HT-29 (cell line): ENCODE measurements around the gene BEND7. TPM values are rescaled to one million over a fixed set of nuclear protein-coding genes. Genes with fewer than 3 reads are reported as not detected.
"Not testable (repeated sequence)": the region's sequence is repeated elsewhere in the genome, so short reads cannot be mapped to it uniquely, and the experiment has no call there.

Experiments used
- DNase-seq: peaks from one replicate; pipeline ENCODE4 v3.0.0-alpha.2; 2015; ENCODE audit warnings: low spot score
- total RNA-seq: library from RNA; depleted of rRNA; stranded (reverse); fragments of >200 nt; shearing (Covaris generic); gene quantifications from 2 replicates; pipeline ENCODE4 v1.2.3, GENCODE V29; 2014; rRNA removed

The BEND7 gene, protein sequence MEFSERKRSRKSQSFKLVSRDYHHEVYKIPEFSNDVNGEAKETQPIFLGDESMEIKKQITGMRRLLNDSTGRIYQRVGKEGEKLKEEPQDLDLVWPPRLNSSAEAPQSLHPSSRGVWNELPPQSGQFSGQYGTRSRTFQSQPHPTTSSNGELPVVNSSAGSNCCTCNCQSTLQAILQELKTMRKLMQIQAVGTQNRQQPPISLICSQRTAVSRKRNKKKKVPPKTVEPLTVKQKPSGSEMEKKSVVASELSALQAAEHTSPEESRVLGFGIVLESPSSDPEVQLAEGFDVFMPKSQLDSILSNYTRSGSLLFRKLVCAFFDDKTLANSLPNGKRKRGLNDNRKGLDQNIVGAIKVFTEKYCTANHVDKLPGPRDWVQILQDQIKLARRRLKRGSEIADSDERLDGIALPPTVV
- 0.13 and 0.31 TPM in 2 replicates for total RNA-seq

GRCh38 chr10:13528875-13529713, at the start of gene BEND7:
Gene BEND7 (minus strand): TSS chr10:13529014. CDS start chr10:13528533, 481 bp downstream.
- no peak for DNase-seq

GRCh38 chr10:13573960-13574359, 45.1 kb upstream of the BEND7 start:
- DNase-seq: no peak

GRCh38 chr10:13571541-13571940, 42.7 kb upstream of the BEND7 start:
- DNase-seq: no peak

DNA sequence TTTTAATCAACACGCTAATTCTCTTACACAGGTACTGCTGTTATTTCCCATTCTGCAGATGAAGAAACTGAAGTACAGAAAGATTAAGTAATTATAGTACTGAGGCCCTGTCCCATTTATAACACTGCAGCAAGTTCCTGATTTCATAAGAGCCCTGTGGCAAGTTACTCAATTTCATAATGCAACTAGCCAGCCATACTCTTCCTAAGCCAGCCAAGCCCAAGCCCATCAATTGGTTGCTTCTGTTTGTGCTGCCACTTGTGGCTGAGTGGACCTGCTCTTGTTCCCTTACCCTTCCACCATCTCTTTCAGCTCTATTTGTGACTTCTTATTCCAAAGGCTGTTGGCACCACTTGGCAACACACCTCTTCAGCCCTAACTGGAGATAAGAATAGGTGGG, 38.2 kb upstream of the BEND7 start:
- no peak for DNase-seq

DNA sequence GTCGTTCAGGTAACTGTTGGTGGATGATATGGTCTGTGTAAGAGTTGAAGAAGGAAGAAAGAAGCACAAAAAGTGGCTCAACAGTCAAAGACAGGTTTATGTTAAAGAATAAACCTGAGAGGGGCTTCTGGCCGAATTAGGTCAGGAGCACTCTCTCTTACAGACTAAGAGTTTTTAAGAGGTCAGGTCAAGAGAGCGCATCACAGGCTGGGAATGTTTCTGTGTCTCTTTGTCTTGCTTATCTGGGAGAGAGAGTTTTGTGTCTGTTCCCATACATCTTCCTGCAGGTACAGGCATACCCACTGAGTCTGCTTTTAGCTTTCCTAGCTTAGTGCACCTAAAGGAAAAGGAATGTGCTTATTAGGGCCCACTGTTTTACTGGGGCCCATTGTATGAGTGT, 35.8 kb upstream of the BEND7 start:
- no peak for DNase-seq

DNA sequence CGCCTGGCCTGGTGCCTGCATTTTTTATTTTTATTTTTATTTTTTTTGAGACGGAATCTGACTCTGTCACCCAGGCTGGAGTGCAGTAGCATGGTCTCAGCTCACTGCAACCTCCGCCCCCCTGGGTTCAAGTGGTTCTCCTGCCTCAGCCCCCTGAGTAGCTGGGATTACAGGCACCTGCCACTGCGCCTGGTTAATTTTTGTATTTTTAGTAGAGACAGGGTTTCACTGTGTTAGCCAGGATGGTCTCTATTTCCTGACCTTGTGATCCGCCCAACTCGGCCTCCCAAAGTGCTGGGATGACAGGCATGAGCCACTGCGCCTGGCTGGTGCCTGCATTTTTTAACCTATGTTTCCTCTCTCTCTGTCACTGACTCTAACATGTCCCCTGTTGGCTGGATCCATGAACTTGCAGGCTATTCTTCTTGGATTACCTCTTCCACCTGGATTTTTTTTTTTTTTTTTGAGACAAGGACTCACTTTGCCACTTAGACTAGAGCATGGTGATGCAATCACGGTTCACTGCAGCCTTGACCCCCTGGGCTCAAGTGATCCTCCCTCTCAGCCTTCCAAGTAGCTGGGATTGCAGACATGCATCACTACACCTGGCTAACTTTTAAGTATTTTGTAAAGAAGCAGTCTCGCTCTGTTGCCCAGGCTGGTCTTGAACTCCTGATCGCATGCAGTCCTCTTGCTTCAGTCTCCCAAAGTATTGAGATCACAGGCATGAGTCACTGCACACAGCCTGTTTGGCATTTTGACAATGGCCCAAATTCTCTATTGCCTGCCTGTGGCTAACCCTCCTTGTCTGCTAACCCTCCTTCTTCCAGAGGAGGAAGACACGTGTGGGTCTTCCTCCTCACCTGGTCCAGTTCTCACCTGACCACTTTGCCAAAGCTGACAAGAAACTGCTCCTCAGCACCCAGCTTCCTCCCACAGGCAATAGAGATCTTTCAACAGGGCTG, 34.9 kb upstream of the BEND7 start:
- DNase-seq: no peak

DNA sequence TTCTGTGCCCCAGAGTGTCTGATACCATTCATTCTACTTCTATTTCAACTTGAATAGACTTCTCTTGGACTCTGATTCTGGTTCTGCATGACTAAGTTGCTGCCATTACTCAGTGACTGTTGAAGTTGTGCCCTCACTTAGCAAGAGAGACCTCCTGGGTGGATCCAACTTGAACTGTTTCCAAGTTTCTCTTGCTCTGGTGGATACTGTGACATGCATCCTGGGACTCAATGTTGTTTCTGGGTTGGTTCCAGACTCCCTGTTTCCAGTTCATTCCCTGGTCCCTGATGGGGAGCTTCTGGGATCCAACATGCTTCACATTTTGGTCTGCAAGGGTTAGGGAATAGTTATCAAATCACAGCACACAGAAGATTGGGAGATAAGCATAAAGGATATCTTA, 31.8 kb upstream of the BEND7 start:
- DNase-seq: no peak

DNA sequence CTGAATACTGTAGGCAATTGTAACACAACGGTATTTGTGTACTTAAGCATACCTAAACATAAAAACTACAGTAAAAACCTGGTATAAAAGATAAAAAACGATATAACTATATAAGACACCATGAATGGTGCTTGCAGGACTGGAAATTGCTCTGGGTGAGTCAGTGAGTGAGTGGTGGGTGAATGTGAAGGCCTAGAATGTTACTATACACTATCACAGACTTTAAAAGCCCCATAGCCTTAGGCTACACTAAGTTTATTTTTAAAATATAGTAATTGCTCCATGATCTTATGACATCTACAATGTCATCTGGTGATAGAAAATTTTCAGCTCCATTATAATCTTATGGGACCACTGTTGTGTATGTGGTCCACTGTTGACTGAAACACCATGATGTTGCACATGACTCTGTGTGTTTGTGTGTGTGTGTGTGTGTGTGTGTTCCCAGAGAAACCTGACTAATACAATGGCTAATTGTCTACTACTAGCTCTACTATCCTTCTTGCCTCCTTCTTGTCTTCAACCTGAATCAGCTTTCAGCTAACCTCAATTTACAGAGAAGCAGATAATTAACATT, 30.4 kb upstream of the BEND7 start:
- no peak for DNase-seq

GRCh38 chr10:13555884-13556510, 27.2 kb upstream of the BEND7 start:
- peak; percentile 10 for DNase-seq

DNA sequence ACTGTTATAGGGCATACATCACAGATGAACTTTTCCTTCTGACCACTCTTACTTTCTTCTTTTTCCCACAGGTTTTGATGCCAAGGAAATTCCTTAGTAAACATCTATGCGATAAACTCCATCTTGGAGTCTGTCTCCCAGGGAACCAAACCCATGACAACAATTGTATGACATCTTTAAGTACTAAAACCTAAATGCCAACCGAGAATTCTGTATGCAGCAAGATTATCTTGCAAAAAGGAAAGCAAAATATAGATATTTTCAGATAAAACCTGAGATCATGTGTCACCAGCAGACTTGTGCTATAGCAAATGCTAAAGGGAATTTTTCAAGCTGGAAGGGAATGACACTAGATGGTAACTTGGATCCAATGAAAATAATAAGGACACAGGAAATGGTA, 22.0 kb upstream of the BEND7 start:
- DNase-seq: no peak

- no peak for DNase-seq
Observed at GRCh38 chr10:13542533-13542932, 13.7 kb upstream of the BEND7 start.

DNA sequence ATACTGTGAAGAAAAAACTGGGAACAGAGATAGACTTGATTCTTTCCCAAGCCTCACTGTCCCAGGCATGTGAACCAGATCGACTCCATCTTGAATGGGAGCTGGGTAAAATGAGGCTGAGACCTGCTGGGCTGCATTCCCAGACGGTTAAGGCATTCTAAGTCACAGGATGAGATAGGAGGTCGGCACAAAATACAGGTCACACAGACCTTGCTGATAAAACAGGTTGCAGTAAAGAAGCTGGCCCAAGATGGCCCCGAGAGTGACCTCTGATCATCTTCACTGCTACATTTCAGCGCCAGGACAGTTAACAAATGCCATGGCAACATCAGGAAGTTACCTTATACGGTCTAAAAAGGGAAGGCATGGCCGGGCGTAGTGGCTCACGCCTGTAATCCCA, 9.2 kb upstream of the BEND7 start:
- not testable (repeated sequence) for DNase-seq

DNA sequence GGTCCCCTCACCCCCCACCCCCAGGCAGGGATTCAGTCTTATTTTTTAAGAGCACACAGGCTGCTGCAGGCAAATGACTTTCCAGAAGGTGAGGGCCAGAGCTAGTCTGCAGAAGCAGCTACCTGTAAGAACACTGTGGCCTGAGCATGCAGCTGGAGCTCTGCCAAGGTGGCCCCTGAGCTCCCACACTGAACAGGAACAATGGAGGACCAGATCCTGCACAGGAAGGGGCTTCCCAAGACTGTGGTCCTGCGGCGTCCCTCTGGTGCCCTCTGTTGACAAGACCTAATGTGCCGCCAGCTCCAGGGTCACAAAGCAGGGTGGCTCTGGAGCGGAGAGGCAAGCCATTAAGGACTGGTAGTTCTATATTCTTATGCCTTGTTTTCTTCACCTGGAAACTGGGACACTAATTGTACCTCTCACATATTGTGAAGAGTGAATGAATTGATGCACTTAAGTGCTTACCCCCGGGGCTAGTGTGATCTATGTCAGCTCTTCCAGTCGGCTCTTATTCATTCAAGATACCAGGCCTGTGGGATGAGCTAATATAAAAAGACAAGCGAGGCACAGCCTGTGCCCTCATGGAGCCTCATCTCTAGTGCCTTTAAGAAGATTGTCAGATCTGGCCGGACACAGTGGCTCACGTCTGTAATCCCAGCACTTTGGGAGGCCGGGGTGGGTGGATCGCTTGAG, 8.0 kb upstream of the BEND7 start:
- DNase-seq: peak; percentile 52

GRCh38 chr10:13535346-13535745, 6.5 kb upstream of the BEND7 start:
- DNase-seq: no peak

GRCh38 chr10:13529714-13529973, 830 bp upstream of the BEND7 start:
- DNase-seq: no peak

GRCh38 chr10:13528123-13528874, 515 bp downstream of the BEND7 start:
- DNase-seq: no peak

DNA sequence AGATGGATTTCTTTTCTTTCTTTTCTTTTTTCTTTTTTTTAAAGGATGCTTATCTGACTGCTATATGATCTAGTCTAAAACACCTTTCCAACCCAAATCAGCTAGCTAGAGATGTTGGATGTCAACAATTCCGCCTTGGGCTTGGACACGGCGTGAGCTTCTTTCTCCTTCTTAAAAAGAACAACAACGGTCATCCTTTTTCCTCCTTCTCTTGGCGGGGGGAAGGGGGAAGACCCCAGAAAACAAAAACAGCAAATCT, 1.0 kb downstream of the BEND7 start:
- DNase-seq: no peak

GRCh38 chr10:13526948-13527863, 1.6 kb downstream of the BEND7 start:
- DNase-seq: no peak

GRCh38 chr10:13525663-13526062, 3.2 kb downstream of the BEND7 start:
- no peak for DNase-seq
